HCT116 (cell line): ENCODE measurements around the gene PLEKHM3. TPM values are rescaled to one million over a fixed set of nuclear protein-coding genes. Genes with fewer than 3 reads are reported as not detected.

Source experiments
- ATAC-seq: fragments of 200-7000 bp; cut with Tn5 transposase; 2 replicates; pipeline ENCODE4 v1.9.1; 2020; ENCODE audit warnings: mild to moderate bottlenecking, moderate library complexity
- BruUV-seq: library from RNA; stranded (reverse); fragments of 400-500 nt; replicated peaks from 2 replicates; lab custom pipeline; 2021; lab: Mats Ljungman, UMichigan
- CTCF ChIA-PET: fragments of 300-600 bp; sonication (Branson Sonifier 250); formaldehyde crosslinking; loops from one replicate; lab custom pipeline; 2021; ENCODE audit warnings: antibody characterized with exemption; lab: Charles Lee
- POLR2A ChIA-PET: fragments of 300-600, 350-600 bp; sonication (Branson Sonifier 250); formaldehyde crosslinking; loops from one replicate; lab custom pipeline; 2021; ENCODE audit warnings: antibody characterized with exemption; lab: Charles Lee
- RAD21 ChIA-PET, 2 experiments: fragments of 300-600 bp; sonication (Branson Sonifier 250); formaldehyde crosslinking; loops; one replicate each; lab custom pipeline; 2023; ENCODE audit warnings: low total read pairs in 2 of 2; ENCODE audit not compliant: uncharacterized antibody in 2 of 2, unreplicated experiment in 2 of 2, low non-redundant PET in 1 of 2; lab: Charles Lee
- DNase-seq: peaks from one replicate; pipeline ENCODE4 v3.0.0-alpha.2; 2010; ENCODE audit warnings: low read depth, low spot score
- H2AFZ ChIP-seq: fragments of 200-600 bp; shearing (Covaris generic), sonication (generic); 2 replicates; pipeline ENCODE4 v1.6.1; 2017; ENCODE audit warnings: low read depth, mixed run types, mixed read lengths, antibody characterized with exemption, low read length; ENCODE audit not compliant: poor library complexity, severe bottlenecking
- H3K27ac ChIP-seq: 2 replicates; pipeline ENCODE4 v1.5.1; 2012; ENCODE audit warnings: low read depth, low read length
- H3K27me3 ChIP-seq: fragments of 200-600 bp; sonication (generic); 2 replicates; pipeline ENCODE4 v1.6.1; 2016; ENCODE audit warnings: mixed run types, low read length, mixed read lengths; ENCODE audit not compliant: insufficient read depth
- H3K36me3 ChIP-seq, 2 experiments: fragments of 200-500 bp in 1 of 2; fragments of 200-600 bp in 1 of 2; sonication (Bioruptor generic) in 1 of 2; sonication (generic) in 1 of 2; 2 replicates each; pipeline versions ENCODE4 v1.5.1 to v1.6.1; 2014 to 2016; ENCODE audit warnings: low read length in 2 of 2, inconsistent platforms in 1 of 2, mixed read lengths in 1 of 2, mixed run types in 1 of 2; ENCODE audit not compliant: insufficient read depth in 2 of 2, control insufficient read depth in 1 of 2
- H3K4me1 ChIP-seq, 2 experiments: fragments of 200-600 bp in 1 of 2; sonication (generic) in 1 of 2; 2 replicates each; pipeline versions ENCODE4 v1.5.1 to v1.6.1; 2012 to 2017; ENCODE audit warnings: low read length in 2 of 2, inconsistent platforms in 1 of 2, mild to moderate bottlenecking in 1 of 2, mixed read lengths in 1 of 2, mixed run types in 1 of 2, moderate library complexity in 1 of 2; ENCODE audit not compliant: insufficient read depth in 2 of 2, control insufficient read depth in 1 of 2
- H3K4me2 ChIP-seq: fragments of 200-600 bp; sonication (generic); 2 replicates; pipeline ENCODE4 v1.6.1; 2017; ENCODE audit warnings: mixed run types, low read length, mixed read lengths
- H3K4me3 ChIP-seq, 2 experiments: fragments of 200-600 bp in 1 of 2; sonication (generic) in 1 of 2; replicated peaks in 1 of 2; 2 replicates each; pipeline ENCODE4 v1.5.1; 2011 to 2016; ENCODE audit warnings: low read length in 2 of 2, control low read depth in 1 of 2, low read depth in 1 of 2, mild to moderate bottlenecking in 1 of 2, mixed read lengths in 1 of 2, mixed run types in 1 of 2
- H3K79me2 ChIP-seq: fragments of 200-600 bp; sonication (generic); 2 replicates; pipeline ENCODE4 v1.6.1; 2017; ENCODE audit warnings: mild to moderate bottlenecking, mixed run types, low read length, moderate library complexity, mixed read lengths; ENCODE audit not compliant: insufficient read depth
- H3K9ac ChIP-seq: fragments of 200-600 bp; sonication (generic); 2 replicates; pipeline ENCODE4 v1.6.1; 2016; ENCODE audit warnings: low read length, mixed read lengths
- H3K9me2 ChIP-seq: fragments of 200-600 bp; sonication (generic), shearing (Covaris generic); 2 replicates; pipeline ENCODE4 v1.6.1; 2017; ENCODE audit warnings: mixed run types, mild to moderate bottlenecking, moderate library complexity; ENCODE audit not compliant: insufficient read depth
- H3K9me3 ChIP-seq, 2 experiments: fragments of 200-500 bp in 1 of 2; fragments of 200-600 bp in 1 of 2; sonication (Bioruptor generic) in 1 of 2; sonication (generic) in 1 of 2; 2 replicates each; pipeline ENCODE4 v1.6.1; 2014 to 2017; ENCODE audit warnings: low read length in 2 of 2, mixed read lengths in 2 of 2, inconsistent platforms in 1 of 2, low read depth in 1 of 2, mild to moderate bottlenecking in 1 of 2, mixed run types in 1 of 2, moderate library complexity in 1 of 2; ENCODE audit not compliant: control insufficient read depth in 1 of 2, insufficient read depth in 1 of 2
- H4K20me1 ChIP-seq: fragments of 200-600 bp; sonication (generic), shearing (Covaris generic); 2 replicates; pipeline ENCODE4 v1.6.1; 2017; ENCODE audit warnings: mixed run types, mild to moderate bottlenecking, moderate library complexity; ENCODE audit not compliant: insufficient read depth
- EGR1 ChIP-seq: IDR thresholded peaks from 2 replicates; pipeline ENCODE4 v1.6.1; 2012; ENCODE audit warnings: low read depth
- EZH2 ChIP-seq: fragments of 200-600 bp; sonication (generic); IDR thresholded peaks from 2 replicates; pipeline ENCODE4 v1.6.1; 2017; ENCODE audit warnings: antibody characterized with exemption, mixed run types
- FOSL1 ChIP-seq: IDR thresholded peaks from 2 replicates; pipeline ENCODE4 v1.6.1; 2012; ENCODE audit warnings: low read depth
- POLR2AphosphoS5 ChIP-seq: IDR thresholded peaks from 2 replicates; pipeline ENCODE4 v1.6.1; 2011; ENCODE audit warnings: mild to moderate bottlenecking, low read depth, low read length, moderate library complexity
- SP1 ChIP-seq: IDR thresholded peaks from 2 replicates; pipeline ENCODE4 v1.6.1; 2012; ENCODE audit warnings: low read depth
- SRF ChIP-seq: IDR thresholded peaks from 2 replicates; pipeline ENCODE4 v1.6.1; 2012; ENCODE audit warnings: low read depth
- YY1 ChIP-seq: IDR thresholded peaks from 2 replicates; pipeline ENCODE4 v1.6.1; 2011; ENCODE audit warnings: low read length, low read depth, moderate library complexity, mild to moderate bottlenecking; ENCODE audit not compliant: insufficient replicate concordance; ENCODE audit errors: extremely low read depth
- ZFX ChIP-seq: fragments of 450-650 bp; IDR thresholded peaks from 2 replicates; pipeline ENCODE4 v1.6.1; 2017
- intact Hi-C: fragments of 100-400 bp; cut with micrococcal nuclease; formaldehyde crosslinking; loops from 2 replicates; pipeline ENCODE4 v1.10.0; 2022
- total RNA-seq: library from RNA; stranded (reverse); gene quantifications from one replicate; pipeline ENCODE4 v1.2.1, GENCODE V29; 2021; ENCODE audit not compliant: unreplicated experiment
- TF ChIP-seq, protein P1 (sequence below): IDR thresholded peaks from 2 replicates; pipeline ENCODE4 v1.6.1; 2011; ENCODE audit warnings: mild to moderate bottlenecking, low read length, moderate library complexity; ENCODE audit not compliant: insufficient replicate concordance; ENCODE audit errors: extremely low read depth
- TF ChIP-seq, protein P2 (sequence below): IDR thresholded peaks from 2 replicates; pipeline ENCODE4 v1.6.1; 2012; ENCODE audit warnings: low read depth
- TF ChIP-seq, protein P3 (sequence below): IDR thresholded peaks from 2 replicates; pipeline ENCODE4 v1.6.1; 2012

The PLEKHM3 gene
- total RNA-seq, 1 experiment from 2014 or later = 6.3 TPM

DNA sequence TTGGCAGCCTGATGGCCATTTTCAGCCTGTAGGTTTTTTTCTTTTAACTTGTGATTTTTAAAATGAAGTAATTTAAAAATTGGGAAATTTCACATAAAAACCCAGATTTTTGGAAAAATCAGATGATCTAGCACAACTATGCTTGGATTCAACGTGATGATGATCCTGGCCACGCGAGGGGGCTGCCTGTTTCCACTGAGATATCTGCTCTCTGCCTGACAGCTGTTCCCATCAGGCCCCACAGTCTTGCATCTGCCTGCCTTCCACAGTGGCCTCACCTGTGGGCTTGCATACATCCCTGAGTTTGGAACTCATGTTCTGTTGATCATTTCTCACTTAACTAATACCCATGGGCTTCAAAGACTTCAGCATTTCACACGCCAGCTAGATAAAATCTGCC is 163.5 kb downstream of the PLEKHM3 start (continued):
- TF ChIP-seq, protein P1, sequence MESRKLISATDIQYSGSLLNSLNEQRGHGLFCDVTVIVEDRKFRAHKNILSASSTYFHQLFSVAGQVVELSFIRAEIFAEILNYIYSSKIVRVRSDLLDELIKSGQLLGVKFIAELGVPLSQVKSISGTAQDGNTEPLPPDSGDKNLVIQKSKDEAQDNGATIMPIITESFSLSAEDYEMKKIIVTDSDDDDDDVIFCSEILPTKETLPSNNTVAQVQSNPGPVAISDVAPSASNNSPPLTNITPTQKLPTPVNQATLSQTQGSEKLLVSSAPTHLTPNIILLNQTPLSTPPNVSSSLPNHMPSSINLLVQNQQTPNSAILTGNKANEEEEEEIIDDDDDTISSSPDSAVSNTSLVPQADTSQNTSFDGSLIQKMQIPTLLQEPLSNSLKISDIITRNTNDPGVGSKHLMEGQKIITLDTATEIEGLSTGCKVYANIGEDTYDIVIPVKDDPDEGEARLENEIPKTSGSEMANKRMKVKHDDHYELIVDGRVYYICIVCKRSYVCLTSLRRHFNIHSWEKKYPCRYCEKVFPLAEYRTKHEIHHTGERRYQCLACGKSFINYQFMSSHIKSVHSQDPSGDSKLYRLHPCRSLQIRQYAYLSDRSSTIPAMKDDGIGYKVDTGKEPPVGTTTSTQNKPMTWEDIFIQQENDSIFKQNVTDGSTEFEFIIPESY = no peak
- TF ChIP-seq FOSL1 (no peak), POLR2AphosphoS5 (no peak), SP1 (no peak), YY1 (no peak), EZH2 (no peak)
- TF ChIP-seq, protein P2, sequence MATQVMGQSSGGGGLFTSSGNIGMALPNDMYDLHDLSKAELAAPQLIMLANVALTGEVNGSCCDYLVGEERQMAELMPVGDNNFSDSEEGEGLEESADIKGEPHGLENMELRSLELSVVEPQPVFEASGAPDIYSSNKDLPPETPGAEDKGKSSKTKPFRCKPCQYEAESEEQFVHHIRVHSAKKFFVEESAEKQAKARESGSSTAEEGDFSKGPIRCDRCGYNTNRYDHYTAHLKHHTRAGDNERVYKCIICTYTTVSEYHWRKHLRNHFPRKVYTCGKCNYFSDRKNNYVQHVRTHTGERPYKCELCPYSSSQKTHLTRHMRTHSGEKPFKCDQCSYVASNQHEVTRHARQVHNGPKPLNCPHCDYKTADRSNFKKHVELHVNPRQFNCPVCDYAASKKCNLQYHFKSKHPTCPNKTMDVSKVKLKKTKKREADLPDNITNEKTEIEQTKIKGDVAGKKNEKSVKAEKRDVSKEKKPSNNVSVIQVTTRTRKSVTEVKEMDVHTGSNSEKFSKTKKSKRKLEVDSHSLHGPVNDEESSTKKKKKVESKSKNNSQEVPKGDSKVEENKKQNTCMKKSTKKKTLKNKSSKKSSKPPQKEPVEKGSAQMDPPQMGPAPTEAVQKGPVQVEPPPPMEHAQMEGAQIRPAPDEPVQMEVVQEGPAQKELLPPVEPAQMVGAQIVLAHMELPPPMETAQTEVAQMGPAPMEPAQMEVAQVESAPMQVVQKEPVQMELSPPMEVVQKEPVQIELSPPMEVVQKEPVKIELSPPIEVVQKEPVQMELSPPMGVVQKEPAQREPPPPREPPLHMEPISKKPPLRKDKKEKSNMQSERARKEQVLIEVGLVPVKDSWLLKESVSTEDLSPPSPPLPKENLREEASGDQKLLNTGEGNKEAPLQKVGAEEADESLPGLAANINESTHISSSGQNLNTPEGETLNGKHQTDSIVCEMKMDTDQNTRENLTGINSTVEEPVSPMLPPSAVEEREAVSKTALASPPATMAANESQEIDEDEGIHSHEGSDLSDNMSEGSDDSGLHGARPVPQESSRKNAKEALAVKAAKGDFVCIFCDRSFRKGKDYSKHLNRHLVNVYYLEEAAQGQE = no peak
- TF ChIP-seq, all 23 proteins: peak for 0

DNA sequence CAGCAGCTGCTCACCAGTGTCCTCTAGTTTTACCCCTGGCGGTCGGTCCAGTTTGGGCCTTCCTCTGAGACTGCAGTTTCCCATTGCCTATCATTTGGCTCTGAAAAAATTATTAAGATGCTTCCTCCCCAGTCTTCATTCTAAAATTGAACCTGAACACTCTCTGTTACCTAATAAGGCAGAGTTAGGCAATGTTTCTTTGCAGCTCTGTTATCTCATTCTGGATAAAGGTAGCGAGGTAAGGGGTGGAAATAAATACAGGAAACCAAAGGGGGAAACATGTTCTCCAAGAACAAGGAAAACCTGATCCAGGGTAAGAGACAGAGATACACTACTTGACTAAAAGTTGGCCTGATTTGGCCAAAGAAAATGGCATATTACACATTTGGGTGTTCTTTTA is 164.6 kb downstream of the PLEKHM3 start:
- H3K79me2 ChIP-seq = no peaks in the 10 kb centered on the region
- CTCF ChIA-PET = no interaction called here
- intact Hi-C loops = no loop called here
- H4K20me1 ChIP-seq = no peaks in the 10 kb centered on the region
- no peak overlapping the region for H3K4me2 ChIP-seq
- H3K27ac ChIP-seq = no peak overlapping the region
- no TSS peak for BruUV-seq
- DNase-seq (no peak), ATAC-seq (no peak)
- POLR2A ChIA-PET = no interaction called here
- no peaks in the 10 kb centered on the region for H3K4me1 ChIP-seq
- H2AFZ ChIP-seq = no peak overlapping the region
- H3K9me3 ChIP-seq = no peaks in the 10 kb centered on the region
- H3K36me3 ChIP-seq = no peaks in the 10 kb centered on the region
- H3K4me3 ChIP-seq = no peak overlapping the region
- no peaks in the 10 kb centered on the region for H3K27me3 ChIP-seq
- no peaks in the 10 kb centered on the region for H3K9me2 ChIP-seq
- H3K9ac ChIP-seq = no peak overlapping the region
- TF ChIP-seq, protein P3, sequence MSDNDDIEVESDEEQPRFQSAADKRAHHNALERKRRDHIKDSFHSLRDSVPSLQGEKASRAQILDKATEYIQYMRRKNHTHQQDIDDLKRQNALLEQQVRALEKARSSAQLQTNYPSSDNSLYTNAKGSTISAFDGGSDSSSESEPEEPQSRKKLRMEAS = no peak
- TF ChIP-seq SRF = no peak
- TF ChIP-seq FOSL1 = no peak
- TF ChIP-seq, protein P1 = no peak
- TF ChIP-seq POLR2AphosphoS5 = no peak
- no peak for TF ChIP-seq SP1
- no peak for TF ChIP-seq EGR1
- no peak for TF ChIP-seq ZFX
- RAD21 ChIA-PET = no interaction called here
